Naive thymus-derived CD4-positive, alpha-beta T cell (primary cell): ENCODE data around the gene NIPAL3. TPM values are rescaled to one million over a fixed set of nuclear protein-coding genes. Genes with fewer than 3 reads are reported as not detected.
A peak's percentile ranks its signal among the peaks of the same experiment; 100 is the strongest.
"Not testable (repeated sequence)": the region's sequence is repeated elsewhere in the genome, so short reads cannot be mapped to it uniquely, and the experiment has no call there.

Experiments
- ATAC-seq: fragments of 150-1000 bp; cut with Tn5 transposase; 2 replicates; pipeline ENCODE4 v1.10.0; 2021; ENCODE audit warnings: mild to moderate bottlenecking, moderate library complexity
- CTCF ChIA-PET: fragments of 350-600 bp; sonication (Branson Sonifier 250); formaldehyde crosslinking; loops from one replicate; lab custom pipeline; 2021; ENCODE audit warnings: antibody characterized with exemption; lab: Charles Lee
- POLR2A ChIA-PET: fragments of 350-600 bp; sonication (Branson Sonifier 250); formaldehyde crosslinking; loops from one replicate; lab custom pipeline; 2021; ENCODE audit warnings: antibody characterized with exemption, inconsistent platforms; lab: Charles Lee
- DNase-seq, 9 donors: peaks; one replicate each; pipeline versions ENCODE4 v3.0.0 to v3.0.0-alpha.2; 2020 to 2022; ENCODE audit warnings: mixed read lengths in 1 of 9
- H3K27ac ChIP-seq: one replicate; pipeline ENCODE4 v1.7.0; 2013; ENCODE audit warnings: mild to moderate bottlenecking, low read depth, low read length, moderate library complexity
- H3K27me3 ChIP-seq, 2 donors: one replicate each; pipeline ENCODE4 v1.7.0; 2013; ENCODE audit warnings: low read length in 2 of 2, mild to moderate bottlenecking in 2 of 2, moderate library complexity in 2 of 2; ENCODE audit not compliant: control insufficient read depth in 2 of 2, insufficient read depth in 2 of 2
- H3K36me3 ChIP-seq, 3 experiments: 1 replicate in 2 of 3; 2 replicates in 1 of 3; pipeline ENCODE4 v1.7.0; 2013; ENCODE audit warnings: low read length in 3 of 3, mild to moderate bottlenecking in 3 of 3, moderate library complexity in 1 of 3; ENCODE audit not compliant: insufficient read depth in 3 of 3, control insufficient read depth in 2 of 3
- H3K4me1 ChIP-seq, 2 donors: one replicate each; pipeline ENCODE4 v1.7.0; 2013; ENCODE audit warnings: low read length in 2 of 2, mild to moderate bottlenecking in 2 of 2, moderate library complexity in 1 of 2; ENCODE audit not compliant: control insufficient read depth in 2 of 2, insufficient read depth in 2 of 2
- H3K4me3 ChIP-seq: 2 replicates; pipeline ENCODE4 v1.7.0; 2013; ENCODE audit warnings: mild to moderate bottlenecking, low read length
- H3K9me3 ChIP-seq, 3 experiments: 1 replicate in 2 of 3; 2 replicates in 1 of 3; pipeline ENCODE4 v1.7.0; 2013; ENCODE audit warnings: low read length in 3 of 3; ENCODE audit not compliant: control insufficient read depth in 2 of 3
- H3K27ac Mint-ChIP-seq, 9 donors: one replicate each; pipeline ENCODE4 v1.8.0; 2020 to 2022; ENCODE audit warnings: mixed read lengths in 9 of 9, mild to moderate bottlenecking in 8 of 9, moderate library complexity in 5 of 9, inconsistent platforms in 2 of 9
- H3K27me3 Mint-ChIP-seq, 5 donors: one replicate each; pipeline ENCODE4 v1.8.0; 2021 to 2022; ENCODE audit warnings: mixed read lengths in 5 of 5, mild to moderate bottlenecking in 1 of 5
- H3K36me3 Mint-ChIP-seq, 5 donors: one replicate each; pipeline ENCODE4 v1.8.0; 2020 to 2022; ENCODE audit warnings: mixed read lengths in 5 of 5, mild to moderate bottlenecking in 3 of 5, inconsistent platforms in 1 of 5
- H3K4me1 Mint-ChIP-seq, 7 donors: one replicate each; pipeline ENCODE4 v1.8.0; 2020 to 2022; ENCODE audit warnings: mixed read lengths in 7 of 7, mild to moderate bottlenecking in 3 of 7, inconsistent platforms in 1 of 7
- H3K4me3 Mint-ChIP-seq, 10 donors: one replicate each; pipeline ENCODE4 v1.8.0; 2020 to 2022; ENCODE audit warnings: mild to moderate bottlenecking in 10 of 10, mixed read lengths in 10 of 10, moderate library complexity in 6 of 10, inconsistent platforms in 2 of 10
- H3K9me3 Mint-ChIP-seq, 11 donors: one replicate each; pipeline ENCODE4 v1.8.0; 2020 to 2022; ENCODE audit warnings: mixed read lengths in 11 of 11, mild to moderate bottlenecking in 4 of 11, inconsistent platforms in 1 of 11, moderate library complexity in 1 of 11
- intact Hi-C, 2 donors: fragments of 100-400 bp; cut with micrococcal nuclease; formaldehyde crosslinking; loops; one replicate each; pipeline ENCODE4 v1.15.1; 2023
- polyA plus RNA-seq, 2 donors: library from polyadenylated mRNA; unstranded; fragments of 300-500 nt; fragmentation: Illumina TruSeq; gene quantifications; one replicate each; pipeline ENCODE4 v1.2.3, GENCODE V29; 2021
- total RNA-seq, 6 experiments: library from RNA in 5 of 6; stranded (reverse) in 5 of 6; gene quantifications; 1 replicate in 5 of 6; 2 replicates in 1 of 6; pipeline ENCODE4 v1.2.3 and lab custom pipeline; 2021 to 2026

The NIPAL3 gene
- total and polyA plus RNA-seq, 7 experiments from 2014 or later = 35.5 to 127 (median 63.7) TPM

DNA sequence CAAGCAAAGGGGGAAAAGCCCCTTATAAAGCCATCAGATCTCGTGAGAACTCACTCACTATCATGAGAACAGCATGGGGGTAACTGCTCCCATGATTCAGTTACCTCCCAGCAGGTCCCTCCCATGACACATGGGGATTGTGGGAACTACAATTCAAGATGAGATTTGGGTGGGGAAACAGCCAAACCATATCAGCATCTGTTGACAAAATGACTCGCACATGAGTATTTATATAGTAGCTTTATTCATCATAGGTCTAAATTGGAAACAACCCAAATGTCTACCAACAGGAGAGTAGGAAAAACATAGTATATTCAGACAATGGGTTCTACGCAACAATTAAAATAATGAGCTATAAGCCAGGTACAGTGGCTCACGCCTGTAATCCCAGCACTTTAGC is 46.5 kb downstream of the NIPAL3 start:
- H3K4me3 Mint-ChIP-seq, H3K27me3 ChIP-seq, H3K9me3 ChIP-seq, ATAC-seq, CTCF ChIA-PET, H3K4me3 ChIP-seq, H3K27me3 Mint-ChIP-seq, H3K27ac ChIP-seq, DNase-seq, POLR2A ChIA-PET: not testable (repeated sequence)
- intact Hi-C loops = loop anchor here in 1 of 2 donors (5.0 kb wide), 2 partner anchors 45 to 65 kb away; partner anchors contain the start of gene NIPAL3
- H3K36me3 ChIP-seq = peaks cover 16 to 70% (median 24%) of the 10 kb centered on the region in 3 experiments
- H3K36me3 Mint-ChIP-seq = peaks cover 25 to 69% (median 63%) of the 10 kb centered on the region in 5 donors
- H3K4me1 Mint-ChIP-seq = peaks cover 21 to 55% (median 42%) of the 10 kb centered on the region in 7 donors
- H3K4me1 ChIP-seq = peaks cover 0 to 15% of the 10 kb centered on the region in 2 donors
- peaks cover 0 to 11% (median 0%) of the 10 kb centered on the region in 11 donors for H3K9me3 Mint-ChIP-seq
- H3K27ac Mint-ChIP-seq = peak overlapping the region in 7 of 9 donors; percentile 5 to 85 (median 76)

DNA sequence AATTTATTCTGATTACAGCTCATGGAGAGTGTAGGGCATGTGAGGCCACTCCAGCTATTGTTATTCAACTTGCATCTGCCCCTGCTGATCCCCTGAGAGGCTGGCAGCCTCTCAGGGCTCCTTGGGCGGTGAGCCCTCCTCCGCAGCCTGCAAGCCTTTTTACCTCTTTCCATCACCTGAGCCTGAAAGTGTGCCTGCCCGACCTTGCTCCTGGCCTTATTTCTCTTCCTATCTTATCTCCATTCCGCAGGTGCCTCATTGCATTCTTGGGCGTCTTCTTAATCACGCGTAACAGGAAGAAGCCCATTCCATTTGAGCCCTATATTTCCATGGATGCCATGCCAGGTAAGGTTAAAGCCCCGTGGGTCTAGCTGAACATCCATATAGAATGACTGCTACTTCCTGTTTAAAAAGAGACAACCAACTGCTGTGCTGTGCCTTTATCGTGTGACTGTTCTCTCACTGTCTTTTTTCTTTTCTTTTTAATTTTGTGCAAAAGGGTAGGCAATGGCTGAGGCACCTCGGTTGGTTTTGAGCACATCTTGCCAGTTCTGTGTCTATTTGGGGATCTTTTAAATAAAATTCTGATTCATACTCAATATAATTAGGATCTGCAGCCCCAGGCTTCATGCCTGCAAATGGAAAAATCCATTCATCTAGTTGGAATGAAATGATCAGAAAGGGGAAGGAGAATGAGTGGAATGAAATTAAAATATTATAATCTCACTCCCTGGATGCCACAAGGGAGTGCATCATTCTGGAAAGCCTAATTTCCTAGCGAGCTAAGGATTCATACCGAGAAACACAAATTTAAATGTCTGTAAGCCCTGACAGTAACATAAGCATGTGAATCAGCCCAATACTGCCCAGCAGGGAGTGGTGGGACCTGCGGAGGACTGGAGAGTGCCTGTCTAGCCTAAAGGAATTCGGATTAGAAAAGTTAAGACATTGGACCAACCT is 48.5 kb downstream of the NIPAL3 start:
- ChIA-PET POLR2A (interaction anchor here (0.6 to 3.6 kb wide), 11 partner anchors 11 to 482 kb away, joined by 3 to 20 read pairs (median 5); partner anchors contain the start of gene RCAN3), CTCF (interaction anchor here (0.8 to 2.2 kb wide), 8 partner anchors 11 to 70 kb away, joined by 3 to 8 read pairs (median 4); partner anchors contain the start of gene NIPAL3)
- intact Hi-C loops = loop anchor here in 1 of 2 donors (1.0 to 5.0 kb wide), 3 partner anchors 22 to 63 kb away; partner anchors contain the start of gene NIPAL3
- ATAC-seq (no peak), DNase-seq (peak in 6 of 9 donors; percentile 12 to 37 (median 31))
- peaks cover 12 to 65% (median 22%) of the 10 kb centered on the region in 3 experiments for H3K36me3 ChIP-seq
- no peaks in the 10 kb centered on the region for H3K9me3 ChIP-seq
- H3K4me3 ChIP-seq = no peak overlapping the region
- Mint-ChIP-seq H3K27ac (peak overlapping the region; percentile 58 to 95 (median 86)), H3K27me3 (no peaks in the 10 kb centered on the region), H3K4me3 (peak overlapping the region in 8 of 10 donors; percentile 63 to 75 (median 68)), H3K36me3 (peaks cover 25 to 67% (median 57%) of the 10 kb centered on the region in 5 donors), H3K4me1 (peaks cover 21 to 65% (median 50%) of the 10 kb centered on the region in 7 donors), H3K9me3 (peaks cover 0 to 11% (median 0%) of the 10 kb centered on the region in 11 donors)
- H3K4me1 ChIP-seq = peaks cover 0 to 15% of the 10 kb centered on the region in 2 donors
- H3K27ac ChIP-seq = peak overlapping the region; percentile 45
- H3K27me3 ChIP-seq = no peaks in the 10 kb centered on the region

DNA sequence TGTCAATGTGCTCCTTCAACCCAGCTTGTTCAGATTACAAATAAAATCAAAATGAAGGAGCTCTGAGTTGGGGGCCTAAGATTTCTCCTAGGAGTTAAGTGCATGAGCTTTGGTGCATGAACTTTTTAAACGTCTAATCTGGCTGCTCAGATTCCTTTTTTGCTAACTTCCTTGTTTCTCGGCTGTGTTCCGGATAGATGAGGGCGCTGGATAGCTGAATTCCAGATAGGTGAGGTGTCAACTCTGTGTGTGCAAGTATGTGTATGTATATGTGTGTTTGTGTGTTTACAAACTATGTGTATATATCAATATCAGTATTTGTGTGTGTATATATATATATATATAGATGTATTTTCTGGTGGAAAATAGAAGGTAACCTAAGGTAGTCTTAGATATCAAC is 49.5 kb downstream of the NIPAL3 start:
- Histone ChIP-seq H3K27ac (no peak overlapping the region), H3K4me3 (no peak overlapping the region), H3K9me3 (no peaks in the 10 kb centered on the region), H3K4me1 (peaks cover 0 to 15% of the 10 kb centered on the region in 2 donors), H3K36me3 (peaks cover 8 to 58% (median 11%) of the 10 kb centered on the region in 3 experiments), H3K27me3 (no peaks in the 10 kb centered on the region)
- H3K27ac Mint-ChIP-seq = peak overlapping the region in 7 of 9 donors; percentile 41 to 94 (median 71)
- H3K27me3 Mint-ChIP-seq = no peaks in the 10 kb centered on the region
- ChIA-PET CTCF (interaction anchor here (2.2 kb wide), 1 partner anchor 21 kb away, joined by 5 read pairs; no protein-coding TSS in a partner anchor), POLR2A (interaction anchor here (0.6 to 3.6 kb wide), 8 partner anchors 10 to 483 kb away, joined by 3 to 20 read pairs (median 10); partner anchors contain the start of gene RCAN3)
- peaks cover 27 to 67% (median 57%) of the 10 kb centered on the region in 5 donors for H3K36me3 Mint-ChIP-seq
- H3K4me1 Mint-ChIP-seq = peaks cover 23 to 73% (median 54%) of the 10 kb centered on the region in 7 donors
- H3K9me3 Mint-ChIP-seq = peaks cover 0 to 9% (median 0%) of the 10 kb centered on the region in 11 donors
- no peak for ATAC-seq
- intact Hi-C loops = no loop called here
- peak overlapping the region in 2 of 10 donors; percentile 18 to 25 for H3K4me3 Mint-ChIP-seq
- no peak for DNase-seq

DNA sequence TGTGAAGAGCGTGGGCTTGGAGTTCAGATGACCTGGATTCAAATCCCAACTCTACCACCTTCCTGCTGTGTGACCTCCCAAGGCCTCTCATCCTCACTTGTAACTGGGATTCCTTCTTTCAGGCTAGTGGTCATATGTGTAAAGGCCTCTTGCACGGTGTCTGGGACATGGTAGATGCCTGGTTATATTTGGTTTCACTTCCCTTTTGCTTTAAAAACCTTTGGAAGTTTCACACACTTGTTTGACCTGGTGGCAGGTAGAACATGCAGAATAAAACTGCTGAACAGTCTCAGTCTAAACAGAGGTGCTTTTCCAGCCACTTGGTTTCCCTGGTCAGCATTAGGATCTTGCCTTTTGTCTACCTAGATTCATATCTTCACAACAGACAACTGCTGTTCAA is 50.0 kb downstream of the NIPAL3 start:
- Mint-ChIP-seq H3K9me3 (peaks cover 0 to 8% (median 0%) of the 10 kb centered on the region in 11 donors), H3K27me3 (no peaks in the 10 kb centered on the region), H3K27ac (peak overlapping the region in 7 of 9 donors; percentile 24 to 86 (median 67)), H3K4me1 (peaks cover 23 to 73% (median 57%) of the 10 kb centered on the region in 7 donors), H3K4me3 (no peak overlapping the region), H3K36me3 (peaks cover 26 to 65% (median 57%) of the 10 kb centered on the region in 5 donors)
- intact Hi-C loops = no loop called here
- Histone ChIP-seq H3K27ac (peak overlapping the region; percentile 25), H3K9me3 (no peaks in the 10 kb centered on the region), H3K36me3 (peaks cover 7 to 53% (median 8%) of the 10 kb centered on the region in 3 experiments), H3K4me1 (peaks cover 0 to 15% of the 10 kb centered on the region in 2 donors), H3K27me3 (no peaks in the 10 kb centered on the region), H3K4me3 (no peak overlapping the region)
- ChIA-PET CTCF (no interaction called here), POLR2A (interaction anchor here (0.6 to 3.6 kb wide), 8 partner anchors 9 to 83 kb away, joined by 3 to 20 read pairs (median 10); partner anchors contain the start of gene RCAN3)
- ATAC-seq (no peak), DNase-seq (no peak)

DNA sequence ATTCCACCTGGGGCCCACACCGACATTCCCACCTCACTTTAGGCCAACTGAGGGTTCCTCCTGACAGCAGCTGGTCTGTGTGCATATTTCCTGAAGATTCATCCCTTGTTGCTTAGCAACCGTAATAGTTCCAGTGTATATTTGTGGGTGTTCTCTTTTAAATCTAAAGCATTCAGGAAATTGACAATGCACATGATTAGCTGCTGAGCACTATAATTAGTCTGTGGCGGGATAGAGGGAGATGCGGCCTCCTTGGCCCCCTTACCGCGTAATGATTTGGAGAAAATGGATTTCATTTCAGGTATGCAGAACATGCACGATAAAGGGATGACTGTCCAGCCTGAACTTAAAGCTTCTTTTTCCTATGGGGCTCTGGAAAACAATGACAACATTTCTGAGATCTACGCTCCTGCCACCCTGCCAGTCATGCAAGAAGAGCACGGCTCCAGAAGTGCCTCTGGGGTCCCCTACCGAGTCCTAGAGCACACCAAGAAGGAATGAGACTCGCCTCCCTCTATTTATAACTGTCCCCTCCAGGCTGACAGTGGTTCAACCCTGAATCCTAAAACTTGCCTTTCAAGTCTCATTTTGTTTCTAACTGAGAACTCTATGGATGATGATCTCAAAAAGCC is 53.2 kb downstream of the NIPAL3 start:
- POLR2A ChIA-PET = interaction anchor here (1.0 to 1.9 kb wide), 2 partner anchors 13 to 35 kb away, joined by 7 read pairs; partner anchors contain the start of gene RCAN3
- Mint-ChIP-seq H3K36me3 (peaks cover 20 to 61% (median 44%) of the 10 kb centered on the region in 5 donors), H3K4me1 (peaks cover 14 to 81% (median 53%) of the 10 kb centered on the region in 7 donors), H3K4me3 (no peak overlapping the region), H3K27ac (peak overlapping the region; percentile 22 to 81 (median 69)), H3K27me3 (no peaks in the 10 kb centered on the region), H3K9me3 (peaks cover 0 to 3% (median 0%) of the 10 kb centered on the region in 11 donors)
- CTCF ChIA-PET = interaction anchor here (1.2 kb wide), 1 partner anchor 18 kb away, joined by 3 read pairs; no protein-coding TSS in a partner anchor
- ATAC-seq (no peak), DNase-seq (no peak)
- H3K27me3 ChIP-seq = no peaks in the 10 kb centered on the region
- H3K27ac ChIP-seq = no peak overlapping the region
- no peaks in the 10 kb centered on the region for H3K9me3 ChIP-seq
- H3K4me3 ChIP-seq = no peak overlapping the region
- intact Hi-C loops = no loop called here
- H3K4me1 ChIP-seq = peaks cover 0 to 7% of the 10 kb centered on the region in 2 donors
- H3K36me3 ChIP-seq = peaks cover 3 to 40% (median 5%) of the 10 kb centered on the region in 3 experiments
